Measurements from ENCODE around the gene NPPA. TPM values are rescaled to one million over a fixed set of nuclear protein-coding genes. Genes with fewer than 3 reads are reported as not detected.

Gene NPPA
- total RNA-seq, 6 experiments from 2014 or later, result not detected

DNA sequence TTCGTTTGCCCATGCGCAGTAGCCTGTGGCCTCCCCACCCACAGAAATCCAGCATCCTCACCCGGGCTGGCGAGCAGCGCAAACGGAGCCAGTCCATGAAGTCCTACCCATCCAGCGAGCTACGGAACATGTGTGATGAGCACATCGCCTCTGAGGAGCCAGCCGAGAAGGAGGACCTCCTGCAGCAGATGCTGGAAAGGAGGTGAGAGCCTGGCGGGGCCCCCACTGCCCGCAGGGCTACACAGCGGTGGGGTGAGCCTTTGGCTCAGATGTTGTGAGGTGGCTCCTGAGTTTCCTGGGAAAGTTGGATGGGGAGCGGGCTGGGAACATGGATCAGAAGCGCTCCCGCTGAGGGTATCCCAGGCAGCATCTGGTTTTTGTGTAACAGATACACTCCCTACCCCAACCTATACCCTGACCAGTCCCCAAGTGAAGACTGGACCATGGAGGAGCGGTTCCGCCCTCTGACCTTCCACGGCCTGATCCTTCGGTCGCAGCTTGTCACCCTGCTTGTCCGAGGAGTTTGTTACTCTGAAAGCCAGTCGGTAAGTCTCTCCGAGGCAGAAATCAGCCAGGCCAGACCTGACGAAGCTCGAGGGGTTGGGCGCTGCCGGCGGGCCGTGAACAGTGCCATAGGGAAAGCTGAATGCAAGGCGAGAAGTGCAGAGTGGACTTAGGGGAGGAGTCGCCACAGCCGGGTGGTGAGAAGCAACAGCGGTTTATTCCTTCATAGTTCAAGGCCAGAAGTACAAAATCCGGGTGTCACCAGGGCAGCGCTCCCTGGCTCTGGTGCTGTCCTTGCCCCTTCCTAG lies 10.4 kb downstream of the NPPA start:
- H3K4me1 Mint-ChIP-seq (ENCODE audit: low read depth), result no peaks in the 10 kb centered on the region
- DNase-seq, result no peak
- no peaks in the 10 kb centered on the region; the same call in 1 of the 2 replicates for H3K27me3 Mint-ChIP-seq (ENCODE audit: insufficient read depth)
- peaks cover 16% of the 10 kb centered on the region; the same call in 1 of the 2 replicates for H3K36me3 Mint-ChIP-seq (ENCODE audit: low read depth)
- H3K9me3 Mint-ChIP-seq, result no peaks in the 10 kb centered on the region
- TF ChIP-seq, protein P1, sequence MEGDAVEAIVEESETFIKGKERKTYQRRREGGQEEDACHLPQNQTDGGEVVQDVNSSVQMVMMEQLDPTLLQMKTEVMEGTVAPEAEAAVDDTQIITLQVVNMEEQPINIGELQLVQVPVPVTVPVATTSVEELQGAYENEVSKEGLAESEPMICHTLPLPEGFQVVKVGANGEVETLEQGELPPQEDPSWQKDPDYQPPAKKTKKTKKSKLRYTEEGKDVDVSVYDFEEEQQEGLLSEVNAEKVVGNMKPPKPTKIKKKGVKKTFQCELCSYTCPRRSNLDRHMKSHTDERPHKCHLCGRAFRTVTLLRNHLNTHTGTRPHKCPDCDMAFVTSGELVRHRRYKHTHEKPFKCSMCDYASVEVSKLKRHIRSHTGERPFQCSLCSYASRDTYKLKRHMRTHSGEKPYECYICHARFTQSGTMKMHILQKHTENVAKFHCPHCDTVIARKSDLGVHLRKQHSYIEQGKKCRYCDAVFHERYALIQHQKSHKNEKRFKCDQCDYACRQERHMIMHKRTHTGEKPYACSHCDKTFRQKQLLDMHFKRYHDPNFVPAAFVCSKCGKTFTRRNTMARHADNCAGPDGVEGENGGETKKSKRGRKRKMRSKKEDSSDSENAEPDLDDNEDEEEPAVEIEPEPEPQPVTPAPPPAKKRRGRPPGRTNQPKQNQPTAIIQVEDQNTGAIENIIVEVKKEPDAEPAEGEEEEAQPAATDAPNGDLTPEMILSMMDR (IDR thresholded peaks at IDR 0.05), result no peak
- H3K27ac Mint-ChIP-seq, result no peak overlapping the region
- no peak overlapping the region for H3K4me3 Mint-ChIP-seq

DNA sequence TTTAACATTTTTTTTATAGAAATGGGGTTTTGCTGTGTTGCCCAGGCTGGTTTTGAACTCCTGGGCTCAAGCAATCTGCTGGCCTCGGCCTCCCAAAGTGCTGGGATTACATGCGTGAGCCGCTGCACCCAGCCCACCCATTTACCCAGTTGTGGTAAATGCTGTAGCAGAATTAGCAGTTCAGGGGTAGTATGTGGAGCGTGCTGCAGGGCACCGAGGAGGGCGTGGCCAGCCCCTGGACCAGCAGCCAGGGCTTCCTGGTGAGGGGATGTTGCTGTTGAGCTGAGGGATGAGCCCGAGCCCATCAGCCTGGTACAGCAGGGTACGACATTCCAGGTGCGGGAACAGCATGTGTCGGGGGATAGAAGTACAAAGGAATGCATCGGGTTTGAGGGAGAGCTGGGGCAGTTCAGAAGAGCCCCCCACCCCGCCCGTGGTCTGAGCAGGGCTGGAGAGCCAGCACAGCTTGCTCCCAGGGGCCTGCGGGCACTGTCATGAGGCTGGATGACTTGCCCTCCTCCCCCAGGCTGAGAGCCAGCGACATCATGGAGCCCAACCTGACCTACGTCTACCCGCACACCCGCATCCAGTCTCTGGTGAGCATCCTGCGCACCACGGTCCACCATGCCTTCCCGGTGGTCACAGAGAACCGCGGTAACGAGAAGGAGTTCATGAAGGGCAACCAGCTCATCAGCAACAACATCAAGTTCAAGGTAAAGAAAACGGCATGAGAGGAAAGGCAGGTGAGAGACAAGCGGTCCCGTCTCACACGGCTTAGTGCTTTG lies 11.9 kb downstream of the NPPA start:
- H3K4me3 Mint-ChIP-seq, result no peak overlapping the region
- H3K9me3 Mint-ChIP-seq, result no peaks in the 10 kb centered on the region
- TF ChIP-seq, protein P1 (IDR thresholded peaks at IDR 0.05), result no peak
- DNase-seq, result no peak
- H3K36me3 Mint-ChIP-seq (ENCODE audit: low read depth), result peaks cover 9% of the 10 kb centered on the region; the same call in 1 of the 2 replicates
- no peak overlapping the region for H3K27ac Mint-ChIP-seq
- no peaks in the 10 kb centered on the region for H3K4me1 Mint-ChIP-seq (ENCODE audit: low read depth)
- H3K27me3 Mint-ChIP-seq (ENCODE audit: insufficient read depth), result no peaks in the 10 kb centered on the region; the same call in none of the 2 replicates

DNA sequence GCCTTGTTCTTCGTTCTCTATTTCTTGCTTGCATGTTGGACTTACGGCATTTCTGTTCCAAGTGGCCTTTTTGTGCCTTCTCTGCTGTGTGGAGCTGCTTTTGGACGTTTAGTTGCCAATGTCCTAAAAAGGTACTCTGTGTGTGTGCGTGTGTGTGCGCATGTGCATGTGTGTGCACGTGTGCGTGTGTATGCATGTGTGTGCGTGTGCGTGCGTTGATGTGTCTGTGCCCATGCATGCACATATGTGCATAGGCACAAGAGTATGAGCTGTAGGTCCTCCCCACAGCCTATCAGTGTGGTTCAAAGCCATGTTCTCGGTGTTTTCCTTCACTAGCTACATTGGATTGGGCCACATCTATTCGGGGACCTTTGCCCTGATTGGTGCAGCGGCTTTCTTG lies 13.7 kb downstream of the NPPA start:
- H3K27ac Mint-ChIP-seq, result no peak overlapping the region
- H3K4me3 Mint-ChIP-seq, result no peak overlapping the region
- peaks cover 13% of the 10 kb centered on the region; the same call in 1 of the 2 replicates for H3K36me3 Mint-ChIP-seq (ENCODE audit: low read depth)
- TF ChIP-seq, protein P1 (IDR thresholded peaks at IDR 0.05), result no peak
- H3K9me3 Mint-ChIP-seq, result no peaks in the 10 kb centered on the region
- H3K4me1 Mint-ChIP-seq (ENCODE audit: low read depth), result no peaks in the 10 kb centered on the region
- H3K27me3 Mint-ChIP-seq (ENCODE audit: insufficient read depth), result no peaks in the 10 kb centered on the region; the same call in none of the 2 replicates
- DNase-seq, result no peak

GRCh38 chr1:11833497-11833896 lies 14.1 kb downstream of the NPPA start:
- no peak for DNase-seq
- H3K27ac Mint-ChIP-seq, result no peak overlapping the region
- no peaks in the 10 kb centered on the region; the same call in none of the 2 replicates for H3K27me3 Mint-ChIP-seq (ENCODE audit: insufficient read depth)
- TF ChIP-seq, protein P1 (IDR thresholded peaks at IDR 0.05), result no peak
- H3K4me1 Mint-ChIP-seq (ENCODE audit: low read depth), result no peaks in the 10 kb centered on the region
- H3K36me3 Mint-ChIP-seq (ENCODE audit: low read depth), result peaks cover 10% of the 10 kb centered on the region; the same call in 1 of the 2 replicates
- H3K9me3 Mint-ChIP-seq, result no peaks in the 10 kb centered on the region
- H3K4me3 Mint-ChIP-seq, result no peak overlapping the region

- Mint-ChIP-seq H3K27ac (no peak overlapping the region), H3K27me3 (ENCODE audit: insufficient read depth) (no peaks in the 10 kb centered on the region; the same call in none of the 2 replicates), H3K9me3 (no peaks in the 10 kb centered on the region), H3K4me3 (no peak overlapping the region), H3K36me3 (ENCODE audit: low read depth) (peaks cover 8% of the 10 kb centered on the region; the same call in 1 of the 2 replicates), H3K4me1 (ENCODE audit: low read depth) (no peaks in the 10 kb centered on the region)
- TF ChIP-seq, protein P1 (IDR thresholded peaks at IDR 0.05), result no peak
- no peak for DNase-seq
Measured at GRCh38 chr1:11831945-11832725, 15.4 kb downstream of the NPPA start.
